ENCODE measurements around the gene SBF2. TPM values are rescaled to one million over a fixed set of nuclear protein-coding genes. Genes with fewer than 3 reads are reported as not detected.

SBF2 gene
- total RNA-seq, 1 experiment from 2014 or later: 30.2 TPM

DNA sequence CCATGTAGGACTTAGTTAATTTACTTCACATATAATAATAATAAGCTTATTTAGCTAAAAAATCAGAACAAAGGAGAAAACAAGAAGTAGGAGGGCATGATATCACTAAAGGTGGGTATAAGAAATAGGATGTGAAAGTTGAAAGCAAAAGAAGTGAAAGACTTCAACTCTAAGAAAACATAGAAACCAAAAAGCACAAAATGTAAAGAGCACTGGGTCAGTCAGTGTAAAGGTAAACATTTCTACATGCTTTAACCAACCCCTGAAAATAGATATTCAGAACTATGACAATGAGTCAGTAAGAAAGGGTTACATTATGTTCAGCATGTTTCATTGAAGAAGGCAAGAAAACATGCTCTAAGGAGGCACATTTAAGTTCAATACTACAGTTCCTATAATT is 331.3 kb downstream of the SBF2 start:
- Histone ChIP-seq H3K4me1 (ENCODE audit: insufficient read depth, low read length) (no peaks in the 10 kb centered on the region), H3K4me2 (ENCODE audit: insufficient read depth, insufficient read length, low read length) (no peak overlapping the region), H2AK5ac (ENCODE audit: insufficient read length, low read length) (no peak overlapping the region), H3K27ac (ENCODE audit: insufficient read length, low read depth, low read length) (no peak overlapping the region), H3K79me2 (ENCODE audit: insufficient read depth, low read length) (no peaks in the 10 kb centered on the region), H4K91ac (ENCODE audit: insufficient read length, low read depth, low read length) (no peak overlapping the region), H3K9ac (ENCODE audit: extremely low read depth, insufficient read length, low read length) (no peak overlapping the region), H3K4ac (ENCODE audit: low read depth, low read length) (no peak overlapping the region), H4K8ac (replicated peaks; ENCODE audit: insufficient read length, low read depth, low read length) (no peak overlapping the region), H3K23me2 (ENCODE audit: insufficient read length, low read depth, low read length, poor library complexity, severe bottlenecking) (no peaks in the 10 kb centered on the region), H2BK15ac (ENCODE audit: low read depth, low read length) (no peak overlapping the region), H4K5ac (ENCODE audit: insufficient read length, low read depth, low read length) (no peak overlapping the region), H2BK5ac (ENCODE audit: insufficient read length, low read length) (no peak overlapping the region), H3K9me3 (ENCODE audit: control insufficient read depth, low read depth, low read length) (no peaks in the 10 kb centered on the region), H3K27me3 (ENCODE audit: insufficient read depth, low read length) (no peaks in the 10 kb centered on the region), H3K18ac (ENCODE audit: insufficient read length, low read depth, low read length) (no peak overlapping the region), H3T11ph (ENCODE audit: low read length) (no peak overlapping the region), H3K14ac (ENCODE audit: insufficient read depth, low read length) (no peak overlapping the region), H4K20me1 (ENCODE audit: control insufficient read depth, insufficient read depth, insufficient read length) (no peaks in the 10 kb centered on the region), H2AFZ (ENCODE audit: low read length) (no peak overlapping the region), H3K56ac (ENCODE audit: insufficient read length, low read depth, low read length) (no peak overlapping the region), H2BK12ac (ENCODE audit: insufficient read length, low read depth, low read length) (no peak overlapping the region), H2BK120ac (ENCODE audit: low read depth, low read length, poor library complexity, severe bottlenecking) (no peak overlapping the region), H3K23ac (ENCODE audit: insufficient read length, low read depth, low read length) (no peak overlapping the region), H3K79me1 (ENCODE audit: insufficient read depth, low read depth, low read length, poor library complexity, severe bottlenecking) (no peaks in the 10 kb centered on the region), H2BK20ac (ENCODE audit: low read depth, low read length, poor library complexity, severe bottlenecking) (no peak overlapping the region)
- Mint-ChIP-seq H3K27me3 (ENCODE audit: low read depth) (no peaks in the 10 kb centered on the region), H3K4me3 (no peak overlapping the region), H3K4me1 (peaks cover 4% of the 10 kb centered on the region in 2 experiments; a peak in 3 of 4 replicates), H3K36me3 (ENCODE audit: insufficient read depth in 1 of 3, low read depth in 3 of 3) (peaks cover 16 to 23% (median 21%) of the 10 kb centered on the region in 3 experiments; a peak in 6 of 7 replicates), H3K9me3 (no peaks in the 10 kb centered on the region), H3K27ac (no peak overlapping the region)
- no peak for DNase-seq
- no peak for TF ChIP-seq CTCF (conservative IDR thresholded peaks at IDR 0.05)

All from H9 (cell line).